HG03045 (cell line): ENCODE data around the gene FAM169A.
A peak's percentile ranks its signal among the peaks of the same experiment; 100 is the strongest.
"Not testable (repeated sequence)": the region's sequence is repeated elsewhere in the genome, so short reads cannot be mapped to it uniquely, and the experiment has no call there.

ENCODE experiments used
- ATAC-seq: cut with Tn5 transposase; IDR thresholded peaks from one replicate; pipeline ENCODE4 v1.9.1; 2021; ENCODE audit warnings: mild to moderate bottlenecking, moderate library complexity; ENCODE audit not compliant: unreplicated experiment

FAM169A gene

GRCh38 chr5:74810915-74811314 is 55.3 kb downstream of the FAM169A start:
- no peak for ATAC-seq

GRCh38 chr5:74801941-74802340 is 64.2 kb downstream of the FAM169A start:
- ATAC-seq, result no peak

GRCh38 chr5:74801197-74801596 is 65.0 kb downstream of the FAM169A start:
- ATAC-seq, result no peak

- ATAC-seq, result no peak
Measured at GRCh38 chr5:74798977-74799911, 66.9 kb downstream of the FAM169A start.

- not testable (repeated sequence) for ATAC-seq
Measured at GRCh38 chr5:74791669-74792068, 74.5 kb downstream of the FAM169A start.

GRCh38 chr5:74787424-74787823 is 78.8 kb downstream of the FAM169A start:
- ATAC-seq, result no peak

- ATAC-seq, result no peak
Measured at GRCh38 chr5:74786851-74787250, 79.3 kb downstream of the FAM169A start.

- no peak for ATAC-seq
Measured at GRCh38 chr5:74778609-74779008, 87.6 kb downstream of the FAM169A start.

GRCh38 chr5:74772359-74772758 is 93.8 kb downstream of the FAM169A start:
- no peak for ATAC-seq

- ATAC-seq, result peak; percentile 21
Measured at GRCh38 chr5:74767579-74767913, 98.6 kb downstream of the FAM169A start.

GRCh38 chr5:74766849-74767578 is 99.2 kb downstream of the FAM169A start, which contains the start of the genes GFM2 and NSA2:
GFM2 (minus strand) TSS chr5:74767117; CDS start chr5:74763742, 3,375 bp downstream.
NSA2 (plus strand) TSS chr5:74767249; CDS start chr5:74767361, 112 bp downstream.
- ATAC-seq, result peak; percentile 92

GRCh38 chr5:74766418-74766848 is 99.8 kb downstream of the FAM169A start:
- ATAC-seq, result peak; percentile 25

- no peak for ATAC-seq
Measured at GRCh38 chr5:74765929-74766328, 100.3 kb downstream of the FAM169A start.

- no peak for ATAC-seq
Measured at GRCh38 chr5:74765201-74765600, 101.0 kb downstream of the FAM169A start.

GRCh38 chr5:74763504-74763903 is 102.7 kb downstream of the FAM169A start:
- ATAC-seq, result no peak

- ATAC-seq, result no peak
Measured at GRCh38 chr5:74762599-74762998, 103.6 kb downstream of the FAM169A start.

GRCh38 chr5:74761241-74761640 is 104.9 kb downstream of the FAM169A start:
- no peak for ATAC-seq

GRCh38 chr5:74748742-74749141 is 117.4 kb downstream of the FAM169A start:
- not testable (repeated sequence) for ATAC-seq

- ATAC-seq, result no peak
Measured at GRCh38 chr5:74738406-74738805, 127.8 kb downstream of the FAM169A start.

- no peak for ATAC-seq
Measured at GRCh38 chr5:74736759-74737158, 129.4 kb downstream of the FAM169A start.
